Hepatocyte (in vitro differentiated cells): ENCODE results near the gene SSBP3.

Experiments used
- EZH2 ChIP-seq: fragments of 200-600 bp; sonication (generic); IDR thresholded peaks from 2 replicates; pipeline ENCODE4 v1.6.1; 2016; ENCODE audit warnings: antibody characterized with exemption, mild to moderate bottlenecking, borderline replicate concordance
- TF ChIP-seq, protein P1 (sequence below): fragments of 200-600 bp; sonication (generic); IDR thresholded peaks from 2 replicates; pipeline ENCODE4 v1.5.1; 2016; ENCODE audit warnings: antibody characterized with exemption, mild to moderate bottlenecking; ENCODE audit not compliant: poor library complexity

DNA sequence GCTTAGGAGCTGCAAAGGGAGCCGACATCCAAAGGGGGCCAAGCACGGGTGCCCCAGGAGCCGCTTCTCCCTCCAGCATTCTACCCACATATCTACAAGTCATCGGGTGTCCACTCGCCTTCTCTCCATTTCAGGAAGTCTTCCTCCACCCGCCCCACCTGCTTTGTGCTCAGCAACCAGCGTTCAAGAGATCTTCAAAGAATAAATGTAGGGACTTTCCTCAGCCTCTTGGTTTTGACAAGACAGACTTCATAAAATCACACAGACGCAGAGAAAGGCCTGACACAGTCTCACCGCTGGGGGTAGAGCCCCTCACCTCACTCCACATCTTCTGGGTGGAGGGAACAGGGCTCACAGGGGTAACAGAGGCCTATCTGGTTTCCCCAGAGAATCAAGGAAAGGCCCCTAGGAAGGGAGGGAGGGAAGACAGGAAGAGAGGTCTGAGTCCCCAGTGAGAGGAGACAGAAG is 49.5 kb downstream of the SSBP3 start:
- TF ChIP-seq, protein P1, sequence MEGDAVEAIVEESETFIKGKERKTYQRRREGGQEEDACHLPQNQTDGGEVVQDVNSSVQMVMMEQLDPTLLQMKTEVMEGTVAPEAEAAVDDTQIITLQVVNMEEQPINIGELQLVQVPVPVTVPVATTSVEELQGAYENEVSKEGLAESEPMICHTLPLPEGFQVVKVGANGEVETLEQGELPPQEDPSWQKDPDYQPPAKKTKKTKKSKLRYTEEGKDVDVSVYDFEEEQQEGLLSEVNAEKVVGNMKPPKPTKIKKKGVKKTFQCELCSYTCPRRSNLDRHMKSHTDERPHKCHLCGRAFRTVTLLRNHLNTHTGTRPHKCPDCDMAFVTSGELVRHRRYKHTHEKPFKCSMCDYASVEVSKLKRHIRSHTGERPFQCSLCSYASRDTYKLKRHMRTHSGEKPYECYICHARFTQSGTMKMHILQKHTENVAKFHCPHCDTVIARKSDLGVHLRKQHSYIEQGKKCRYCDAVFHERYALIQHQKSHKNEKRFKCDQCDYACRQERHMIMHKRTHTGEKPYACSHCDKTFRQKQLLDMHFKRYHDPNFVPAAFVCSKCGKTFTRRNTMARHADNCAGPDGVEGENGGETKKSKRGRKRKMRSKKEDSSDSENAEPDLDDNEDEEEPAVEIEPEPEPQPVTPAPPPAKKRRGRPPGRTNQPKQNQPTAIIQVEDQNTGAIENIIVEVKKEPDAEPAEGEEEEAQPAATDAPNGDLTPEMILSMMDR, result peak; percentile 2
- TF ChIP-seq EZH2, result no peak
